IMR-90 (cell line): ENCODE data around the gene CDH7. TPM values are rescaled to one million over a fixed set of nuclear protein-coding genes. Genes with fewer than 3 reads are reported as not detected.

ENCODE experiments used
- ATAC-seq: fragments of 200-7000 bp; cut with Tn5 transposase; 2 replicates; pipeline ENCODE4 v1.9.1; 2020; ENCODE audit warnings: low read depth, mild to moderate bottlenecking, moderate library complexity
- BruUV-seq: library from RNA; stranded (reverse); fragments of 400-500 nt; replicated peaks from 2 replicates; lab custom pipeline; 2021; lab: Mats Ljungman, UMichigan
- CTCF ChIA-PET: fragments of 300-600 bp; formaldehyde crosslinking; extraction: SDS; loops from one replicate; lab custom pipeline; 2021; ENCODE audit warnings: antibody characterized with exemption; lab: Yijun Ruan, JAX
- POLR2A ChIA-PET: fragments of 300-600 bp; sonication (Branson Sonifier 250); formaldehyde crosslinking; loops from one replicate; lab custom pipeline; 2022; ENCODE audit warnings: antibody characterized with exemption; ENCODE audit not compliant: unreplicated experiment; lab: Charles Lee
- DNase-seq: peaks from one replicate; pipeline ENCODE4 v3.0.0; 2013
- H2AFZ ChIP-seq: replicated peaks from 2 replicates; pipeline ENCODE3; 2013; ENCODE audit warnings: low read length, mild to moderate bottlenecking; ENCODE audit not compliant: poor library complexity
- H2AK5ac ChIP-seq: 2 replicates; pipeline ENCODE4 v1.6.1; 2013; ENCODE audit warnings: low read depth, low read length, inconsistent platforms
- H2AK9ac ChIP-seq: replicated peaks from 2 replicates; pipeline ENCODE3; 2013; ENCODE audit warnings: mild to moderate bottlenecking, low read depth, low read length, moderate library complexity; ENCODE audit not compliant: poor library complexity
- H2BK120ac ChIP-seq: 2 replicates; pipeline ENCODE4 v1.6.1; 2013; ENCODE audit warnings: low read depth, low read length, inconsistent platforms
- H2BK15ac ChIP-seq: 3 replicates; pipeline ENCODE4 v1.6.1; 2013; ENCODE audit warnings: low read depth, low read length, inconsistent platforms
- H2BK20ac ChIP-seq: 2 replicates; pipeline ENCODE4 v1.6.1; 2013; ENCODE audit warnings: low read depth, mild to moderate bottlenecking, inconsistent platforms, low read length, moderate library complexity
- H2BK5ac ChIP-seq: 2 replicates; pipeline ENCODE4 v1.6.1; 2013; ENCODE audit warnings: mild to moderate bottlenecking, low read depth, low read length, inconsistent platforms; ENCODE audit not compliant: poor library complexity, severe bottlenecking
- H3K14ac ChIP-seq: replicated peaks from 2 replicates; pipeline ENCODE4 v1.6.1; 2013; ENCODE audit warnings: low read depth, low read length, inconsistent platforms
- H3K18ac ChIP-seq: 2 replicates; pipeline ENCODE4 v1.6.1; 2013; ENCODE audit warnings: low read depth, low read length, control low read depth
- H3K23ac ChIP-seq: 2 replicates; pipeline ENCODE4 v1.6.1; 2013; ENCODE audit warnings: low read depth, low read length, inconsistent platforms
- H3K27ac ChIP-seq: 2 replicates; pipeline ENCODE4 v1.5.1; 2013; ENCODE audit warnings: mild to moderate bottlenecking, control low read depth, low read length; ENCODE audit not compliant: insufficient read depth
- H3K27me3 ChIP-seq: 2 replicates; pipeline ENCODE4 v1.6.1; 2013; ENCODE audit warnings: low read length; ENCODE audit not compliant: control insufficient read depth, insufficient read depth
- H3K36me3 ChIP-seq: 2 replicates; pipeline ENCODE4 v1.6.1; 2013; ENCODE audit warnings: low read length, mixed read lengths; ENCODE audit not compliant: control insufficient read depth, insufficient read depth
- H3K4ac ChIP-seq: 2 replicates; pipeline ENCODE4 v1.6.1; 2013; ENCODE audit warnings: low read depth, low read length, inconsistent platforms
- H3K4me1 ChIP-seq: 2 replicates; pipeline ENCODE4 v1.6.1; 2013; ENCODE audit warnings: low read length, mixed read lengths; ENCODE audit not compliant: control insufficient read depth, insufficient read depth
- H3K4me2 ChIP-seq: 2 replicates; pipeline ENCODE4 v1.6.1; 2013; ENCODE audit warnings: low read depth, mild to moderate bottlenecking, control low read depth, low read length, moderate library complexity
- H3K4me3 ChIP-seq: 2 replicates; pipeline ENCODE4 v1.5.1; 2013; ENCODE audit warnings: low read depth, mild to moderate bottlenecking, control low read depth, low read length, moderate library complexity; ENCODE audit not compliant: insufficient read depth
- H3K56ac ChIP-seq: 2 replicates; pipeline ENCODE4 v1.6.1; 2013; ENCODE audit warnings: low read length, inconsistent platforms; ENCODE audit not compliant: insufficient read depth; ENCODE audit errors: extremely low read depth
- H3K79me1 ChIP-seq, 2 experiments: 2 replicates each; pipeline ENCODE4 v1.6.1; 2013; ENCODE audit warnings: low read length in 2 of 2, inconsistent platforms in 1 of 2, low read depth in 1 of 2
- H3K9ac ChIP-seq: 2 replicates; pipeline ENCODE4 v1.6.1; 2013; ENCODE audit warnings: low read depth, low read length, control low read depth
- H3K9me1 ChIP-seq: 2 replicates; pipeline ENCODE4 v1.6.1; 2013; ENCODE audit warnings: low read length, inconsistent platforms; ENCODE audit not compliant: insufficient read depth
- H3K9me3 ChIP-seq: 2 replicates; pipeline ENCODE4 v1.6.1; 2013; ENCODE audit warnings: low read length; ENCODE audit not compliant: control insufficient read depth, insufficient read depth
- H4K20me1 ChIP-seq: 2 replicates; pipeline ENCODE4 v1.6.1; 2013; ENCODE audit warnings: low read length, inconsistent platforms; ENCODE audit not compliant: insufficient read depth
- H4K5ac ChIP-seq: 2 replicates; pipeline ENCODE4 v1.6.1; 2013; ENCODE audit warnings: mild to moderate bottlenecking, low read depth, low read length, control low read depth
- H4K8ac ChIP-seq, 2 experiments: 2 replicates each; pipeline ENCODE4 v1.6.1; 2013; ENCODE audit warnings: low read depth in 2 of 2, low read length in 2 of 2, control low read depth in 1 of 2, inconsistent platforms in 1 of 2
- H4K91ac ChIP-seq: 2 replicates; pipeline ENCODE4 v1.6.1; 2013; ENCODE audit warnings: low read depth, low read length, inconsistent platforms; ENCODE audit not compliant: insufficient read depth
- BHLHE40 ChIP-seq: fragments of 150-350 bp; IDR thresholded peaks from 2 replicates; pipeline ENCODE4 v1.6.1; 2016; ENCODE audit warnings: mild to moderate bottlenecking, low read depth, low read length
- CEBPB ChIP-seq: IDR thresholded peaks from 2 replicates; pipeline ENCODE4 v1.6.1; 2012; ENCODE audit warnings: low read depth, low read length, improper control_type of control experiment
- CHD1 ChIP-seq: IDR thresholded peaks from 2 replicates; pipeline ENCODE4 v1.6.1; 2012; ENCODE audit warnings: low read depth, low read length, improper control_type of control experiment
- CTCF ChIP-seq: conservative IDR thresholded peaks from 2 replicates; pipeline ENCODE4 v1.5.1; 2012; ENCODE audit warnings: mild to moderate bottlenecking, low read depth, low read length, improper control_type of control experiment
- ELK1 ChIP-seq: fragments of 150-350 bp; IDR thresholded peaks from 2 replicates; pipeline ENCODE4 v1.6.1; 2016; ENCODE audit warnings: low read depth, mild to moderate bottlenecking, low read length, moderate library complexity, borderline replicate concordance
- FOS ChIP-seq: fragments of 150-350 bp; IDR thresholded peaks from 2 replicates; pipeline ENCODE4 v1.6.1; 2016; ENCODE audit warnings: low read depth, low read length
- MAFK ChIP-seq: IDR thresholded peaks from 2 replicates; pipeline ENCODE4 v1.6.1; 2012; ENCODE audit warnings: low read depth, low read length, improper control_type of control experiment
- MAZ ChIP-seq: IDR thresholded peaks from 2 replicates; pipeline ENCODE4 v1.6.1; 2012; ENCODE audit warnings: low read depth, mild to moderate bottlenecking, low read length, improper control_type of control experiment, moderate library complexity, borderline replicate concordance
- MXI1 ChIP-seq: IDR thresholded peaks from 2 replicates; pipeline ENCODE4 v1.6.1; 2012; ENCODE audit warnings: low read depth, mild to moderate bottlenecking, low read length, moderate library complexity, borderline replicate concordance
- NFE2L2 ChIP-seq: fragments of 150-350 bp; IDR thresholded peaks from 2 replicates; pipeline ENCODE4 v1.6.1; 2016; ENCODE audit warnings: low read depth, mild to moderate bottlenecking, low read length
- POLR2A ChIP-seq: IDR thresholded peaks from 2 replicates; pipeline ENCODE4 v1.6.1; 2012; ENCODE audit warnings: mild to moderate bottlenecking, low read depth, low read length
- RAD21 ChIP-seq: IDR thresholded peaks from 2 replicates; pipeline ENCODE4 v1.6.1; 2012; ENCODE audit warnings: low read length, improper control_type of control experiment
- RCOR1 ChIP-seq: IDR thresholded peaks from 2 replicates; pipeline ENCODE4 v1.6.1; 2012; ENCODE audit warnings: mild to moderate bottlenecking, low read length, improper control_type of control experiment; ENCODE audit not compliant: insufficient replicate concordance
- RFX5 ChIP-seq: IDR thresholded peaks from 2 replicates; pipeline ENCODE4 v1.8.0; 2012; ENCODE audit warnings: low read depth, mild to moderate bottlenecking, low read length, moderate library complexity
- SMC3 ChIP-seq: fragments of 150-350 bp; IDR thresholded peaks from 2 replicates; pipeline ENCODE4 v1.6.1; 2016; ENCODE audit warnings: low read depth, mild to moderate bottlenecking, antibody characterized with exemption, low read length, moderate library complexity
- USF2 ChIP-seq: fragments of 150-350 bp; IDR thresholded peaks from 2 replicates; pipeline ENCODE4 v1.6.1; 2017; ENCODE audit warnings: mild to moderate bottlenecking, antibody characterized with exemption, low read length, low read depth
- WGBS, 2 experiments: methylation state at CpG; one replicate each; pipeline versions ENCODE4 v1.1.5 to v1.1.7; 2013; ENCODE audit warnings: missing lambda C conversion rate in 2 of 2; ENCODE audit not compliant: insufficient read length in 1 of 2; ENCODE audit errors: extremely low coverage in 2 of 2; 5-methylcytosine and 5-hydroxymethylcytosine counted together
- dilution Hi-C: fragments of 300-500 bp; cut with HindIII; formaldehyde crosslinking; loops from one replicate; pipeline ENCODE4 v1.14.3; 2018; ENCODE audit warnings: low sequenced_read_pairs; ENCODE audit not compliant: unreplicated experiment
- in situ Hi-C: fragments of 300-500 bp; cut with MboI; formaldehyde crosslinking; loops from 3 replicates; pipeline ENCODE4 v1.14.3; 2019; ENCODE audit warnings: low sequenced_read_pairs, inconsistent platforms, mixed read lengths
- intact Hi-C: fragments of 100-400 bp; cut with micrococcal nuclease; formaldehyde crosslinking; loops from 2 replicates; pipeline ENCODE4 v1.10.0; 2022
- polyA plus RNA-seq, 3 experiments: library from polyadenylated mRNA; depleted of rRNA; stranded (reverse); fragments of >200 nt; gene quantifications; 2 replicates each; pipeline ENCODE4 v1.2.3, GENCODE V29; 2012; ENCODE audit warnings: low replicate concordance in 1 of 3
- total RNA-seq: library from RNA; depleted of rRNA; stranded (reverse); fragments of >200 nt; gene quantifications from 2 replicates; pipeline ENCODE4 v1.2.3, GENCODE V29; 2012

CDH7 gene
- total and polyA plus RNA-seq, 2 of the 4 experiments (the other 2 are of a cell fraction): not detected

GRCh38 chr18:65846107-65846506, 95.3 kb downstream of the CDH7 start:
- no peaks in the 10 kb centered on the region for H3K36me3 ChIP-seq
- no peaks in the 10 kb centered on the region for H3K27me3 ChIP-seq
- WGBS, 2 experiments: no CpG with 5 or more reads among the region's 2 CpGs
- BruUV-seq: no TSS peak
- no peak overlapping the region for H3K4ac ChIP-seq
- H3K79me1 ChIP-seq: no peaks in the 10 kb centered on the region
- H3K18ac ChIP-seq: no peak overlapping the region
- no peak overlapping the region for H3K4me2 ChIP-seq
- in situ Hi-C loops: no loop called here
- no peak overlapping the region for H2BK15ac ChIP-seq
- POLR2A ChIA-PET: no interaction called here
- no peak overlapping the region for H4K91ac ChIP-seq
- H2AFZ ChIP-seq: no peak overlapping the region
- H2BK120ac ChIP-seq: no peak overlapping the region
- H4K20me1 ChIP-seq: no peaks in the 10 kb centered on the region
- H3K4me3 ChIP-seq: no peak overlapping the region
- no peak overlapping the region for H2BK5ac ChIP-seq
- no peak overlapping the region for H4K5ac ChIP-seq
- no peak overlapping the region for H4K8ac ChIP-seq
- H3K4me1 ChIP-seq: no peaks in the 10 kb centered on the region
- H2AK5ac ChIP-seq: no peak overlapping the region
- intact Hi-C loops: no loop called here
- no peak overlapping the region for H2BK20ac ChIP-seq
- CTCF ChIA-PET: no interaction called here
- no peak overlapping the region for H2AK9ac ChIP-seq
- H3K9me3 ChIP-seq: peaks cover 2% of the 10 kb centered on the region; the same call in 1 of the 2 replicates
- no peak for DNase-seq
- no peak overlapping the region for H3K23ac ChIP-seq
- H3K56ac ChIP-seq: no peak overlapping the region
- TF ChIP-seq POLR2A: no peak
- TF ChIP-seq CEBPB: no peak
- TF ChIP-seq MAFK: no peak
- TF ChIP-seq CTCF: no peak
- no peak for TF ChIP-seq RCOR1
- no peak for TF ChIP-seq CHD1
- no peak for TF ChIP-seq SMC3
- no peak for TF ChIP-seq USF2
- TF ChIP-seq RAD21: no peak
- TF ChIP-seq MAZ: no peak
- no peak for TF ChIP-seq BHLHE40
- no peak for TF ChIP-seq FOS
- TF ChIP-seq MXI1: no peak
- no peak for TF ChIP-seq RFX5
- no peak for TF ChIP-seq ELK1
- no peak for TF ChIP-seq NFE2L2
- H3K9ac ChIP-seq: no peak overlapping the region
- H3K27ac ChIP-seq: no peak overlapping the region
- H3K14ac ChIP-seq: no peak overlapping the region
- dilution Hi-C loops: no loop called here
- no peaks in the 10 kb centered on the region for H3K9me1 ChIP-seq
- no peak for ATAC-seq
